Fibroblast of skin of right biceps (primary cell): ENCODE results near the gene GPR157.
A peak's percentile ranks its signal among the peaks of the same experiment; 100 is the strongest.
"Not testable (repeated sequence)": the region's sequence is repeated elsewhere in the genome, so short reads cannot be mapped to it uniquely, and the experiment has no call there.

Experiments
- DNase-seq: peaks from one replicate; pipeline ENCODE4 v3.0.0-alpha.2; 2013

GPR157 gene

GRCh38 chr1:9128520-9129265 lies at the start of gene GPR157:
GPR157 (minus strand) TSS chr1:9129102; CDS start chr1:9129027, 75 bp downstream.
- peak; percentile 71 for DNase-seq

GRCh38 chr1:9174762-9175161 lies 45.9 kb upstream of the GPR157 start:
- DNase-seq: no peak

- no peak for DNase-seq
Observed at GRCh38 chr1:9174243-9174642, 45.3 kb upstream of the GPR157 start.

- DNase-seq: no peak
Observed at GRCh38 chr1:9169601-9170137, 40.8 kb upstream of the GPR157 start.

GRCh38 chr1:9167638-9168037 lies 38.7 kb upstream of the GPR157 start:
- DNase-seq: no peak

- peak; percentile 87 for DNase-seq
Observed at GRCh38 chr1:9166289-9167235, 37.7 kb upstream of the GPR157 start.

GRCh38 chr1:9165396-9165795 lies 36.5 kb upstream of the GPR157 start:
- DNase-seq: no peak

- no peak for DNase-seq
Observed at GRCh38 chr1:9164919-9165318, 36.0 kb upstream of the GPR157 start.

GRCh38 chr1:9164532-9164900 lies 35.6 kb upstream of the GPR157 start:
- DNase-seq: peak; percentile 58

GRCh38 chr1:9161963-9162362 lies 33.1 kb upstream of the GPR157 start:
- no peak for DNase-seq

GRCh38 chr1:9161342-9161741 lies 32.4 kb upstream of the GPR157 start:
- no peak for DNase-seq

GRCh38 chr1:9160079-9160717 lies 31.3 kb upstream of the GPR157 start:
- no peak for DNase-seq

- DNase-seq: no peak
Observed at GRCh38 chr1:9155879-9156278, 27.0 kb upstream of the GPR157 start.

GRCh38 chr1:9155405-9155804 lies 26.5 kb upstream of the GPR157 start:
- DNase-seq: not testable (repeated sequence)

- DNase-seq: no peak
Observed at GRCh38 chr1:9153152-9153551, 24.2 kb upstream of the GPR157 start.

- DNase-seq: no peak
Observed at GRCh38 chr1:9152535-9152934, 23.6 kb upstream of the GPR157 start.

- peak; percentile 49 for DNase-seq
Observed at GRCh38 chr1:9151328-9151860, 22.5 kb upstream of the GPR157 start.

- DNase-seq: peak; percentile 67
Observed at GRCh38 chr1:9150582-9151327, 21.9 kb upstream of the GPR157 start.

GRCh38 chr1:9149837-9150581 lies 21.1 kb upstream of the GPR157 start:
- DNase-seq: no peak

GRCh38 chr1:9149151-9149550 lies 20.2 kb upstream of the GPR157 start:
- DNase-seq: no peak

GRCh38 chr1:9146156-9146555 lies 17.3 kb upstream of the GPR157 start:
- DNase-seq: no peak
